A549 (cell line): Measurements from ENCODE around the gene NRG3. TPM values are rescaled to one million over a fixed set of nuclear protein-coding genes. Genes with fewer than 3 reads are reported as not detected.

Source experiments
- ATAC-seq, 2 experiments: fragments of 200-7000 bp in 1 of 2; fragments of >200 bp in 1 of 2; cut with Nextera tagmentation in 1 of 2; cut with Tn5 transposase in 1 of 2; 3 replicates each; pipeline versions ENCODE4 v1.8.0 to v1.9.1; 2018 to 2020; ENCODE audit warnings: mild to moderate bottlenecking in 1 of 2, moderate library complexity in 1 of 2
- CTCF ChIA-PET: fragments of 300-600 bp; sonication (Branson Sonifier 250); formaldehyde crosslinking; extraction: SDS; loops from one replicate; lab custom pipeline; 2021; ENCODE audit warnings: antibody characterized with exemption, inconsistent platforms; lab: Yijun Ruan, JAX
- POLR2A ChIA-PET: fragments of 350-600 bp; formaldehyde crosslinking; extraction: SDS; loops from one replicate; lab custom pipeline; 2021; ENCODE audit warnings: antibody characterized with exemption, inconsistent platforms; lab: Yijun Ruan, JAX
- DNase-seq, 2 experiments: peaks; one replicate each; pipeline versions ENCODE4 v3.0.0 to v3.0.0-alpha.2; 2011 to 2016; ENCODE audit warnings: low read depth in 1 of 2, low spot score in 1 of 2
- FAIRE-seq: peaks from 2 replicates; lab custom pipeline; 2011; peaks lifted over from hg19 to GRCh38; lab: Jason Lieb, UNC
- H3K27ac ChIP-seq, 2 experiments: fragments of >200 bp; sonication (Bioruptor Twin); formaldehyde crosslinking; 3 replicates each; pipeline ENCODE4 v1.5.1; 2016 to 2017
- H3K4me1 ChIP-seq: fragments of >200 bp; sonication (Bioruptor Twin); formaldehyde crosslinking; 3 replicates; pipeline ENCODE4 v1.6.1; 2016
- H3K4me2 ChIP-seq: fragments of >200 bp; sonication (Bioruptor Twin); formaldehyde crosslinking; 3 replicates; pipeline ENCODE4 v1.6.1; 2016
- H3K4me3 ChIP-seq: fragments of >200 bp; sonication (Bioruptor Twin); formaldehyde crosslinking; 3 replicates; pipeline ENCODE4 v1.5.1; 2016
- H3K9me3 ChIP-seq: fragments of >200 bp; sonication (Bioruptor Twin); formaldehyde crosslinking; 3 replicates; pipeline ENCODE4 v1.6.1; 2016
- BCL3 ChIP-seq: fragments of >200 bp; sonication (Bioruptor Twin); formaldehyde crosslinking; IDR thresholded peaks from 3 replicates; pipeline ENCODE4 v1.6.1; 2016
- BHLHE40 ChIP-seq: IDR thresholded peaks from 2 replicates; pipeline ENCODE4 v1.6.1; 2012; ENCODE audit warnings: low read depth, low read length, inconsistent platforms
- CBX8 ChIP-seq: fragments of 200-600 bp; sonication (generic); IDR thresholded peaks from 2 replicates; pipeline ENCODE4 v1.6.1; 2016
- CEBPB ChIP-seq, 2 experiments: fragments of >200 bp in 1 of 2; sonication (Bioruptor Twin) in 1 of 2; formaldehyde crosslinking in 1 of 2; IDR thresholded peaks; 2 replicates each; pipeline ENCODE4 v1.6.1; 2012 to 2016
- CHD2 ChIP-seq: fragments of 150-350 bp; IDR thresholded peaks from 2 replicates; pipeline ENCODE4 v1.6.1; 2014; ENCODE audit warnings: low read length; ENCODE audit not compliant: partially characterized antibody
- EHMT2 ChIP-seq: fragments of 200-600 bp; sonication (generic); IDR thresholded peaks from 2 replicates; pipeline ENCODE4 v1.6.1; 2016; ENCODE audit warnings: antibody characterized with exemption, low read depth, mild to moderate bottlenecking, moderate library complexity
- ESRRA ChIP-seq: fragments of 150-350 bp; IDR thresholded peaks from 2 replicates; pipeline ENCODE4 v1.6.1; 2014; ENCODE audit warnings: mild to moderate bottlenecking, low read length, borderline replicate concordance
- FOSB ChIP-seq: fragments of 250-450 bp; sonication (Bioruptor Pico); IDR thresholded peaks from 2 replicates; pipeline ENCODE4 v1.5.0; 2020; ENCODE audit warnings: mild to moderate bottlenecking, moderate library complexity
- GATA3 ChIP-seq: IDR thresholded peaks from 2 replicates; pipeline ENCODE4 v1.6.1; 2012; ENCODE audit warnings: borderline replicate concordance
- HEYL ChIP-seq: fragments of 250-450 bp; sonication (Bioruptor Pico); IDR thresholded peaks from 2 replicates; pipeline ENCODE4 v1.8.0; 2021; ENCODE audit warnings: mild to moderate bottlenecking, moderate library complexity
- HOXB13 ChIP-seq: fragments of 250-450 bp; sonication (Bioruptor Pico); IDR thresholded peaks from 2 replicates; pipeline ENCODE4 v1.5.0; 2020; ENCODE audit warnings: low read depth, mild to moderate bottlenecking, moderate library complexity
- HOXB5 ChIP-seq: fragments of 250-450 bp; sonication (Bioruptor Pico); IDR thresholded peaks from 2 replicates; pipeline ENCODE4 v1.5.0; 2020; ENCODE audit warnings: mild to moderate bottlenecking, moderate library complexity
- JUNB ChIP-seq: fragments of >200 bp; sonication (Bioruptor Twin); formaldehyde crosslinking; IDR thresholded peaks from 2 replicates; pipeline ENCODE4 v1.6.1; 2016
- KDM1A ChIP-seq: fragments of 200-600 bp; sonication (generic); IDR thresholded peaks from 2 replicates; pipeline ENCODE4 v1.6.1; 2016; ENCODE audit warnings: low read depth, mild to moderate bottlenecking
- MAX ChIP-seq: IDR thresholded peaks from 2 replicates; pipeline ENCODE4 v1.6.1; 2012
- MAZ ChIP-seq: fragments of 150-350 bp; IDR thresholded peaks from 2 replicates; pipeline ENCODE4 v1.6.1; 2014; ENCODE audit warnings: antibody characterized with exemption, low read depth, low read length, borderline replicate concordance
- MYC ChIP-seq: IDR thresholded peaks from 2 replicates; pipeline ENCODE4 v1.6.1; 2012; ENCODE audit warnings: mild to moderate bottlenecking, inconsistent platforms, low read length, improper control_type of control experiment, borderline replicate concordance
- NR3C1 ChIP-seq: fragments of >200 bp; sonication (Bioruptor Twin); formaldehyde crosslinking; IDR thresholded peaks from 3 replicates; pipeline ENCODE4 v1.6.1; 2017
- PHF8 ChIP-seq: fragments of 200-600 bp; sonication (generic); IDR thresholded peaks from 2 replicates; pipeline ENCODE4 v1.6.1; 2016; ENCODE audit warnings: low read depth, mild to moderate bottlenecking, antibody characterized with exemption, moderate library complexity, borderline replicate concordance
- RAD21 ChIP-seq, 2 experiments: fragments of >200 bp in 1 of 2; sonication (Bioruptor Twin) in 1 of 2; formaldehyde crosslinking in 1 of 2; IDR thresholded peaks in 1 of 2; conservative IDR thresholded peaks in 1 of 2; 2 replicates in 1 of 2; 3 replicates in 1 of 2; pipeline ENCODE4 v1.6.1; 2012 to 2018; ENCODE audit warnings: inconsistent platforms in 1 of 2
- RCOR1 ChIP-seq: fragments of 150-350 bp; IDR thresholded peaks from 2 replicates; pipeline ENCODE4 v1.6.1; 2014; ENCODE audit warnings: antibody characterized with exemption, low read length, low read depth
- RNF2 ChIP-seq: fragments of 200-600 bp; sonication (generic); IDR thresholded peaks from 2 replicates; pipeline ENCODE4 v1.6.1; 2016; ENCODE audit warnings: low read depth, mild to moderate bottlenecking, antibody characterized with exemption, moderate library complexity, borderline replicate concordance
- SMC3 ChIP-seq: fragments of >200 bp; sonication (Bioruptor Twin); formaldehyde crosslinking; IDR thresholded peaks from 3 replicates; pipeline ENCODE4 v1.6.1; 2018; ENCODE audit warnings: inconsistent platforms
- ZSCAN20 ChIP-seq: fragments of 250-450 bp; sonication (Bioruptor Pico); IDR thresholded peaks from 2 replicates; pipeline ENCODE4 v1.8.0; 2022; ENCODE audit warnings: mild to moderate bottlenecking, moderate library complexity
- WGBS: methylation state at CpG from one replicate; pipeline ENCODE4 v1.1.6; 2017; ENCODE audit errors: missing lambda C conversion rate; 5-methylcytosine and 5-hydroxymethylcytosine counted together
- polyA plus RNA-seq, 4 experiments: library from polyadenylated mRNA; depleted of rRNA in 3 of 4; stranded (reverse); fragments of >200 nt; fragmentation: RNase III in 1 of 4; extraction: RNeasy Plus Mini Kit Qiagen cat#74134 plus additional on column Dnase treatment in 1 of 4; gene quantifications; 2 replicates in 3 of 4; 3 replicates in 1 of 4; pipeline ENCODE4 v1.2.3, GENCODE V29; 2011 to 2017
- TF ChIP-seq, protein P1 (sequence below): IDR thresholded peaks from 2 replicates; pipeline ENCODE4 v1.6.1; 2012; ENCODE audit warnings: low read depth, borderline replicate concordance
- TF ChIP-seq, protein P2 (sequence below): IDR thresholded peaks from 2 replicates; pipeline ENCODE4 v1.6.1; 2012
- TF ChIP-seq, protein P3 (sequence below): fragments of 450-650 bp; IDR thresholded peaks from 2 replicates; pipeline ENCODE4 v1.6.1; 2014; ENCODE audit warnings: antibody characterized with exemption

Gene NRG3
- polyA plus RNA-seq, 2 of the 4 experiments (the other 2 are of a cell fraction), result not detected

DNA sequence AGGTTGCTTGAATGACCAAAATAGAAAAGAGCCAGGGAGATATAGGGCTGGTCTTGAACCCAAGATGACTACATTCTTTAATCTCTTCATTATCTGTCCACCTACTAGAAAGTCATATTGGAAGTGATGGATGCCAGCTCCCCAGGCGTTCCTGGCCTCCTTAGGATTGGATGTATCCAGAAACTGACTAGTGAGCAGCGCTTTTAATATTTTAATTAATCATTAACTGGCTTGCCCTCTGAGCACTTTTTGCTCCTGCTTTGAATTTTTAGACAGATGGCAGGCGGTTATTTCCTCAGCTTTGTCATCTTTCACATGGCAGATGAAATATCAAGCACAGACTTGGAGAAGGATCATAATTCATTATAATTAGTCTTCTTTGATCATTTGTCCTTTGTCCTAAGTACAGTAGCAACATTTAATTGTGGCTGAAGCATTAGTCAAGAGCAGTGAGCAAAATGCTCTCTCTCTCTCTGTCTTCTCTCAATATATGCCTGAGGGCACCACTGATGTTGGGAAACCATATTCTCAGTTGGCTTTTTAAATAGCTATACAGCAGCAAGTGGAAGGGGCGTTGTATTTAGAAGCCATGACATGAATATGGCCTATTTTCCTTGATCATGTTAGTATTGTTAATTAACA, 588.0 kb downstream of the NRG3 start (continued):
- TF ChIP-seq CEBPB (IDR thresholded peaks at IDR 0.05) (no peak), GATA3 (no peak), MAX (no peak), ZSCAN20 (no peak)

DNA sequence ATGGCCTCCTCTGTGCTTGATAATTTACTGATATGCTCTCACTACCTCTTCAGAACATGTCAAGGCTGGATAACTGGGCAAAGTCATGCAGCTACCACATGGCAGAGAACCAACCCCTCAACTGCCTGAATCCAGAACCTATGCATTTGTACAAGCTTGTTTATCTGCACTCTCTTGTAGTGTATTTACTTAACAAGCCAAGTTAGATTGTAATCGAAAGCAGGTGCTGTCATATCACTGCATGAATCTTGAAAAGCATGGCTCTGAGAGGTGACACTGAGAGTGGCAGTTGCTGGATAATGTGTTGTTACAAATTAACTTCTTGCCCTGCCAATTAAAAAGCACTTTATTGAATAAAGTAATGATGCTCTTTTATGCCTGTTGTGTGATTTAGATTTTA, 588.6 kb downstream of the NRG3 start:
- H3K27ac ChIP-seq, result no peak overlapping the region
- H3K4me2 ChIP-seq, result no peak overlapping the region
- no peaks in the 10 kb centered on the region for H3K4me1 ChIP-seq
- TF ChIP-seq BHLHE40, result no peak
- TF ChIP-seq NR3C1, result no peak
- TF ChIP-seq RCOR1, result no peak
- TF ChIP-seq ESRRA, result no peak
- TF ChIP-seq KDM1A, result no peak
- TF ChIP-seq JUNB, result no peak
- no peak for TF ChIP-seq CBX8
- no peak for TF ChIP-seq MAZ
- TF ChIP-seq HEYL (CRISPR knock-in tag), result no peak
- TF ChIP-seq, protein P1, sequence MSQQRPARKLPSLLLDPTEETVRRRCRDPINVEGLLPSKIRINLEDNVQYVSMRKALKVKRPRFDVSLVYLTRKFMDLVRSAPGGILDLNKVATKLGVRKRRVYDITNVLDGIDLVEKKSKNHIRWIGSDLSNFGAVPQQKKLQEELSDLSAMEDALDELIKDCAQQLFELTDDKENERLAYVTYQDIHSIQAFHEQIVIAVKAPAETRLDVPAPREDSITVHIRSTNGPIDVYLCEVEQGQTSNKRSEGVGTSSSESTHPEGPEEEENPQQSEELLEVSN, result no peak
- no peak for TF ChIP-seq RNF2
- TF ChIP-seq BCL3, result no peak
- TF ChIP-seq HOXB5 (CRISPR knock-in tag), result no peak
- TF ChIP-seq HOXB13 (CRISPR knock-in tag), result no peak
- no peak for TF ChIP-seq RAD21 (conservative IDR thresholded peaks at IDR 0.05 in 1 of 2, IDR thresholded peaks at IDR 0.05 in 1 of 2)
- no peak overlapping the region for H3K4me3 ChIP-seq
- ATAC-seq (no peak), DNase-seq (no peak), FAIRE-seq (no peak)
- no peaks in the 10 kb centered on the region for H3K9me3 ChIP-seq
- 5% methylated on average over 1 of the region's 1 CpG for WGBS
- ChIA-PET POLR2A (no interaction called here), CTCF (interaction anchor here (0.6 to 1.5 kb wide), 3 partner anchors 10 to 93 kb away, joined by 3 read pairs; no protein-coding TSS in a partner anchor)

DNA sequence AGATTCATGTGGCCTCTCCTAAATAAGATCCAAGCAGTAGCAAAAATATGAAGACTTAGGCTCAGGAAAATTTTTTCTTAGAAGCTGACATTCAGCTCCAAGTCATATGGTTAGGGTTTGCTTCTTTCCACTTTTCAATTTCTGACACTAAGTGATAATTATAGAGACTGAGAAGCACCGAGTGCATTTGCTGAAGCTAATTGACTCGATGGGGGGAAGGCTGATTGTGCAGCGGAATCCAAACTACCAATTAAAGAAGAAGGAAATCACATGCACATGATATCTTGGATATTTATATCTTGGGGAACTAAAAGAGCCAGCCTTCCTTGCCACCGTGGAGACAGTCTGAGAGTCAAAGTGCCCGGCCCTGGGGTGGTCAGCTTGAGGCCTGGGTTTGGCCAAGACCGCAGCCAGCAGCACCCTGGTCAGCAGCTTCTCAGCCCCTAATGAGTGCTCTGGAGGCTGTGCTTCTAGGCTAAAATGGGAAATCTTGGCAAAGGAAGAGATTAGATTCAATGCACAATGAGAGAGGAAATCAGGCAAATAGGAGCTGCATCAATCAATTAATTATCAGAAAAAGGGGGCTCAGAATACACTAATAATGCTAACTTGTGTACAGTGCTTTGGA, 589.3 kb downstream of the NRG3 start:
- ChIA-PET POLR2A (no interaction called here), CTCF (interaction anchor here (0.5 to 1.5 kb wide), 3 partner anchors 11 to 48 kb away, joined by 3 read pairs; no protein-coding TSS in a partner anchor)
- DNase-seq (no peak), ATAC-seq (no peak), FAIRE-seq (no peak)
- H3K4me1 ChIP-seq, result no peaks in the 10 kb centered on the region
- H3K27ac ChIP-seq, result no peak overlapping the region
- H3K4me3 ChIP-seq, result no peak overlapping the region
- WGBS, result 13% methylated on average over 6 of the region's 6 CpGs
- TF ChIP-seq HOXB5 (CRISPR knock-in tag) (no peak), CHD2 (no peak), PHF8 (no peak), MYC (no peak), EHMT2 (no peak), RNF2 (no peak), ZSCAN20 (no peak), HOXB13 (CRISPR knock-in tag) (no peak), FOSB (CRISPR knock-in tag) (no peak), SMC3 (no peak)
- TF ChIP-seq, protein P2, sequence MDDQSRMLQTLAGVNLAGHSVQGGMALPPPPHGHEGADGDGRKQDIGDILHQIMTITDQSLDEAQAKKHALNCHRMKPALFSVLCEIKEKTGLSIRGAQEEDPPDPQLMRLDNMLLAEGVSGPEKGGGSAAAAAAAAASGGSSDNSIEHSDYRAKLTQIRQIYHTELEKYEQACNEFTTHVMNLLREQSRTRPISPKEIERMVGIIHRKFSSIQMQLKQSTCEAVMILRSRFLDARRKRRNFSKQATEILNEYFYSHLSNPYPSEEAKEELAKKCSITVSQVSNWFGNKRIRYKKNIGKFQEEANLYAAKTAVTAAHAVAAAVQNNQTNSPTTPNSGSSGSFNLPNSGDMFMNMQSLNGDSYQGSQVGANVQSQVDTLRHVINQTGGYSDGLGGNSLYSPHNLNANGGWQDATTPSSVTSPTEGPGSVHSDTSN, result no peak
- TF ChIP-seq, protein P1, result no peak
- TF ChIP-seq, protein P3, sequence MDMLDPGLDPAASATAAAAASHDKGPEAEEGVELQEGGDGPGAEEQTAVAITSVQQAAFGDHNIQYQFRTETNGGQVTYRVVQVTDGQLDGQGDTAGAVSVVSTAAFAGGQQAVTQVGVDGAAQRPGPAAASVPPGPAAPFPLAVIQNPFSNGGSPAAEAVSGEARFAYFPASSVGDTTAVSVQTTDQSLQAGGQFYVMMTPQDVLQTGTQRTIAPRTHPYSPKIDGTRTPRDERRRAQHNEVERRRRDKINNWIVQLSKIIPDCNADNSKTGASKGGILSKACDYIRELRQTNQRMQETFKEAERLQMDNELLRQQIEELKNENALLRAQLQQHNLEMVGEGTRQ, result no peak
- H3K4me2 ChIP-seq, result no peak overlapping the region
- no peaks in the 10 kb centered on the region for H3K9me3 ChIP-seq
